ENCODE results near the gene PJA2. TPM values are rescaled to one million over a fixed set of nuclear protein-coding genes. Genes with fewer than 3 reads are reported as not detected.

PJA2 gene
- total and polyA plus RNA-seq, 9 of the 15 experiments (the other 6 are each of a cell fraction or from before 2014, with no cell fraction given), result 25.1 to 82.1 (median 50.1) TPM

GRCh38 chr5:109408991-109409843 lies 557 bp downstream of the PJA2 start (continued):
- TF ChIP-seq BRD9 (IDR thresholded peaks at IDR 0.05; ENCODE audit: low read depth, partially characterized antibody) (peak; percentile 48), NFE2 (IDR thresholded peaks at IDR 0.05; ENCODE audit: low read depth) (no peak; the same call in 1 of the 2 replicates), TCF7 (IDR thresholded peaks at IDR 0.05; ENCODE audit: borderline replicate concordance) (no peak), POLR3G (IDR thresholded peaks at IDR 0.05; ENCODE audit: extremely low read depth, insufficient read length, insufficient replicate concordance) (no peak), ZNF766 (CRISPR knock-in tag; conservative IDR thresholded peaks at IDR 0.05) (no peak), SMAD4 (CRISPR knock-in tag; conservative IDR thresholded peaks at IDR 0.05) (peak; percentile 80; the same call in 1 of the 2 replicates), ETV6 (IDR thresholded peaks at IDR 0.05; ENCODE audit: borderline replicate concordance in 1 of 2, low read depth in 2 of 2, low read length in 1 of 2) (no peak), ETV6 (CRISPR knock-in tag; IDR thresholded peaks at IDR 0.05; ENCODE audit: borderline replicate concordance) (no peak), POLR2A (conservative IDR thresholded peaks at IDR 0.05) (peak; percentile 76), ZNF511 (CRISPR knock-in tag; IDR thresholded peaks at IDR 0.05) (no peak), FOXM1 (IDR thresholded peaks at IDR 0.05; ENCODE audit: low read depth) (no peak), FOXM1 (CRISPR knock-in tag; IDR thresholded peaks at IDR 0.05; ENCODE audit: low read depth) (no peak), PRDM10 (IDR thresholded peaks at IDR 0.05; ENCODE audit: partially characterized antibody) (peak; percentile 80), ARHGAP35 (IDR thresholded peaks at IDR 0.05; ENCODE audit: partially characterized antibody) (no peak), BRF2 (IDR thresholded peaks at IDR 0.05; ENCODE audit: borderline replicate concordance, insufficient read depth, insufficient read length) (no peak), HES1 (IDR thresholded peaks at IDR 0.05; ENCODE audit: low read depth) (no peak), TAF7 (tag; IDR thresholded peaks at IDR 0.05) (peak; percentile 76), BACH1 (tag; IDR thresholded peaks at IDR 0.05) (no peak), PHF20 (IDR thresholded peaks at IDR 0.05; ENCODE audit: partially characterized antibody) (no peak), TRIM24 (IDR thresholded peaks at IDR 0.05) (0 out of 4 replicates have a peak, but pooled peaks of 1 of the 2 experiments have one; percentile 31), THRB (CRISPR knock-in tag; conservative IDR thresholded peaks at IDR 0.05) (no peak), BMI1 (IDR thresholded peaks at IDR 0.05; ENCODE audit: low read length) (no peak)
